HG02981 (cell line): Measurements from ENCODE around the gene UTY.
"Not testable (repeated sequence)": the region's sequence is repeated elsewhere in the genome, so short reads cannot be mapped to it uniquely, and the experiment has no call there.

ENCODE experiments used
- ATAC-seq: cut with Tn5 transposase; IDR thresholded peaks from one replicate; pipeline ENCODE4 v1.9.1; 2021; ENCODE audit warnings: mild to moderate bottlenecking, moderate library complexity; ENCODE audit not compliant: unreplicated experiment

The UTY gene

DNA sequence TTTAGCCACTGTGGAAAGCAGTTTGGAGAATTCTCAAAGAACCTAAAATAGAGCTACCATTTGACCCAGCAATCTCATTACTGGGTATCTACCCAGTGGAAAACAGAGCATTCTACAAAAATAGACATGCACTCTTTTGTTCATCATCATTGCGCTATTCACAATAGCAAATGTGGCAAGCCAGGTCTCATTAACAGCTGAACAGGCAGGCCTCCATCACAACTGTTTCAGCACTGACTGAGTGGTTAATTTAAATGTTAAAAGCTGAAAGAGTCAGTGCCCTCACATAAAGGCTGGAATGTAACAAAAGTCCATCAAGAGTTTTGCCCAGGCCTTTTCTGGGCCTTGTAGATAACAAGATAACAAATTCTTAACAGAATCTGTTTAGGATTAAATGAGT is 166.9 kb downstream of the UTY start:
- ATAC-seq, result no peak

DNA sequence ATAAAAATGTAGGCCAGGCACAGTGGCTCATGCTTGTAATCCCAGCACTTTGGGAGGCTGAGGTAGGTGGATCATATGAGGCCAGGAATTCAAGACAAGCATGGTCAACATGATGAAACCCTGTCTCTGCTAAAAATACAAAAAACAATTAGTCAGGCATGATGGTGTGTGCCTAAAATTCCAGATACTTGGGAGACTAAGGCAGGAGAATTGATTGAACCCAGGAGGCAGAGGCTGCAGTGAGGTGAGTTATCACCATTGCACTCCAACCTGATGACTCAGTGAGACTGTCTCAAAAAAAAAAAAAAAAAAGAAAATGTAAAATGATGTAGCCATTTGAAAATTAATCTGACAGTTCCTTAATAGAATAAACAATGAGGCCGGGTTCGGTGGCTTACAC is 171.9 kb downstream of the UTY start:
- no peak for ATAC-seq

DNA sequence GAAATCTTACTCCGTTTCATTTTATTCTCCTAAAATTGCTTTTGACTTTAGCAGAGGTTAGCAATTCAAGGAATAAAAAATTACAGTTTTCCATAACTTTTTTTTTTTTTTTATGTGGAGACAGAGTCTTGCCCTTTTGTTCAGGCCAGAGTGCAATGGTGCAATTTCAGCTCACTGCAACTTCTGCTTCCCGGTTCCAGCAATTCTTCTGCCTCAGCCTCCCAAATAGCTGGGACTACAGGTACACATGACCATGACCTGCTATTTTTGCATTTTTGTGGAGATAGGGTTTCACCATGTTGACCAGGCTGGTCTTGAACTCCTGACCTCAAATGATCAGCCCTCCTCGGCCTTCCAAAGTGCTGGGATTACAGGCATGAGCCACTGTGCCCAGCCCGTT is 179.0 kb downstream of the UTY start:
- ATAC-seq, result no peak

DNA sequence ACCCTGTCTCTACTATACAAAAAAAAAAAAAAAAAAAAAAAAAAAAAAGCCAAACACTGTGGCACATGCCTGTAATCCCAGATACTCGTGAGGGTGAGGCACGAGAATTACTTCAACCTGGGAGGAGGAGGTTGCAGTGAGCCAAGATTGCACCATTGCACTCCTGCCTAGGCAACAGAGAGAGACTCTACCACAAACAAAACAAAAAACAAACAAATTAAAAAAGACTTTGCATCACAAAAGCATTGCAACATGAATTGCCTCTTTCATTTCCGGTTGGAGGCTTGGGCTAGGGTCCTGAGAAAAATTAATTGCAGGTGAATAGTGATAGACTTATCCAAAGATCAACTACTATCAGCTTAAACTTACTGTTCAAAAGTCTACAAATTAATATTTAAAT is 180.4 kb downstream of the UTY start:
- ATAC-seq, result no peak

DNA sequence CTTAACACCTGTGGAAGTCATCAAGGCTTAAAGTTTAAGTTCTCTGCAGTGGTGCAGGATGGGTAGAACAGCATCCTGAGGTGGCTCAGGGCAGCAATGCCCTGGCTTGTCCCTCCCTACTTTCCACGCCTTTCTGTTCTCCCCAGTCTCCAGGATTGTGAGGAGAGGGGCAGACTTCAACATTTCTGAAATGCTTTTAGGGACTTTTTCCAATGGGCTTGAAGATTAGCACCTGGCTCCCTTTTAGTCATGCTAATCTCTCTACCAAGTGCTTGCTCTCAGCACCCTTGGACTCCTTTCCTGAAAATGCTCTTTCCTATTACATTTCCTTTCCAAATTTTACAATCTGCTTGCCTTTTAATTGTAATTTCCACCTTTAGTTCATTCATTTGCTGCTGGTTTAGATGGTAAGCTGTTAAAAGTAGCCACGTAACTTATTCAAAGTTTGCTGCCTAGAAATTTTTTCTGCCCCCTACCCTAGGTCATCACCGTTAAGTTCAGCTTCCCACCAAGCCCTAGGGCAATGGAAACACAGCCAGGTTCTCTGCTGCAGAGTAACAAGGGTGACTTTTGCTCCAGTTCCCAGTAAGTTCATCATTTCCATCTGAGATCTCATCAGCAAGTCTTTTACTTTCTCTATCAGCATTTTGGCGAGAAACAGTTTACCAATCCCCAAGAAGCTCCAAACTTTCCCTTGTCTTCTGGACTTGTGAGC is 183.5 kb downstream of the UTY start:
- no peak for ATAC-seq

DNA sequence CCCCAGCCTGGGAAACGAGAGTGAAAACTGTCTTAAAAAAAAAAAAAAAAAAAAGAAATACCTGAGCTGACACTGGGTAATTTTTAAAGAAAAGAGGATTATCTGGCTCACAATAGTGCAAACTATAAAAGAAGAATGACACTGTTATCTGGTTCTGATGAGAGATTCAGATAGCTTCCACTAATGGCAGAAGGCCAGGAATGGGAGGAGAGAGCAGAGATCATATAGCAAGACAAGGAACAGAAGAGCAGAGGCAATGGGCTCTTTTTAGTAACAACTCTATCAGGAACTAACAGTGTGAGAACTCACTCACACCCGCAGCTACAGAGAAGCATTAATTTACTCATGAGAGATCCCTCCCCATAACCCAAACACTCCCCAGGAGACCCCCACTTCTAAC is 184.8 kb downstream of the UTY start:
- no peak for ATAC-seq

DNA sequence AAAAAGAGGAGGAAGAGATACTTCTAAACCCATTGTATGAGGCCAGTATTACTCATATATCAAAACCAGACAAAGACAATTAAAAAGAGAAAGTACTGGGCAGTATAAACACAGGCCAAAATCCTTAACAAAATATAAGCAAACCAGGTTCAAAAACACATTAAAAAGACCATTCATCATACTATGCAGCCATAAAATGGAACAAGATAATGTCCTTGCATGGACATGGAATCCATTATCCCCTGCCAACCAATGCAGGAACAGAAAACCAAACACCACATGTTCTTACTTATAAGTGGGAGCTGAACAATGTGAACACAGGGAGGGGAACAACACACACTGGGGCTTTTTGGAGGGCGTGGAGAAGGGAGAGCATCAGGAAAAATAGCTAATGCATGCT is 188.6 kb downstream of the UTY start:
- no peak for ATAC-seq

DNA sequence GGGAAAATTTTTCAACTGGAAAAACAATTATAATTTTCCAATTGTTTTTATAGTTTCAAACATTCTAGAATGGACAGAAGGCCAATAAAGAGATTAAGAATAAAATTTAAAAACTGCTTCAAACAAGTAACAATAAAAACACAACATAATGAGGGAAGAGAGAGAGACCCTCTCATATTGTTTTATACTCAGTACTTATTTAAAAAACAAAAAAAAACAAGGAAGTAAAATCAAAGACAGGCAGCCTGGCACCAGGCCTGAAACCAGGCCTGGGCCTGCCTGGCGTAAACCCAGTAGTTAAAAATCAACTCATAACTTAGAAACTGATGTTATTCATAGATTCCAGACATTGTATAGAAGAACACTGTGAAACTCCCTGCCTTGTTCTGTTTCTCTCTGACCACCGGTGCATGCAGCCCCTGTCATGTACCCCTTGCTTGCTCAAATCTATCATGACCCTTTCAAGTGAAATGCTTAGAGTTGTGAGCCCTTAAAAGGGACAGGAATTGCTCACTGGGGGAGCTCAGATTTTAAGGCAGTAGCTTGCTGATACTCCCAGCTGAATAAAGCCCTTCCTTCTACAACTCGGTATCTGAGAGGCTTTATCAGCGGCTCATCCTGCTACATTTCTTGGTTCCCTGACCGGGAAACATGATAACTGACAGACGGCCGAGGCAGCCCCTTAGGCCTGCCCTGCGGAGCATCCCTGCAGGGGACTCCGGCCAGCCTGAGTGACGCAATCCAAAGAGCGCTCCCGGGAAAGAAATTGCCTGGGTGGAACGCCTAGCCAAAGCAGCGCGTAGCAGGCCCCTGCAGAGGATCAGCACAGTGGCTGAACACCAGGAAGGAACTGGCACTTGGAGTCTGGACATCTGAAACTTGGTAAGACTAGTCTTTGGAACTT is 197.4 kb downstream of the UTY start:
- not testable (repeated sequence) for ATAC-seq

DNA sequence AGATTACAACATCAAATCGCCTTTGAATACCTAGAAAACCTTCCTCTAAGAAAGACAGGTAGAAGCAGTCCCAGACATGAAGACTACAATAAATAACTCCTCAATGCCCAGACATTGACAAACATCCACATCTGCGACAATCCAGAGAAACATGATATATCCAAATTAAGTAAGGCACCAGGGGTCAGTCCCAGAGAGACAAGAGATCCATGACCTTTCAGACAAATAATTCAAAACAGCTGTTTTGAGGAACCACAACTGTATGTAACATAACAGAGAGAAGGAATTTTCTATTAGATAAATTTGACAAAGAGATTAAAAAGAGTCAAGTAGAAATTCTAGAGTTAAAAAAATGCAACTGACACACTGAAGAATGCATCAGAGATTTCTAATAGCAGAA is 200.3 kb downstream of the UTY start:
- no peak for ATAC-seq

DNA sequence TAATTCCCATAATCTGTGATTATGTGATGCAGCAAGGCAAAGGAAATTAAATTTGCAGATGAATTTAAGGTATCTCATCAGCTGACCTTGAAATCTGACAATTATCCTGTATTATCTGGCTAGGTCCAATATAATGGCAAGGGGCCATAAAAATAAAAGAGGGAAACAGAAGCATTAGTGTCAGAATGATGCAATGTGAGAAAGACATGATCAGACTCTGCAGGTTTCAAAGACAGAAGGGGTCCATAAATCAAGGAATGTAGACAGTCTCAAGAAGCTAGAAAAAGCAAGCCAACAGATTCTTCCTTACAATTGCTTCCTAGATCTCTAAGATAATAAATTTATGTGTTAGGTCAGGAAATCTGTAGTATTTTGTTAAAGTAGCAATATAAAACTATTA is 208.1 kb downstream of the UTY start:
- ATAC-seq, result no peak

DNA sequence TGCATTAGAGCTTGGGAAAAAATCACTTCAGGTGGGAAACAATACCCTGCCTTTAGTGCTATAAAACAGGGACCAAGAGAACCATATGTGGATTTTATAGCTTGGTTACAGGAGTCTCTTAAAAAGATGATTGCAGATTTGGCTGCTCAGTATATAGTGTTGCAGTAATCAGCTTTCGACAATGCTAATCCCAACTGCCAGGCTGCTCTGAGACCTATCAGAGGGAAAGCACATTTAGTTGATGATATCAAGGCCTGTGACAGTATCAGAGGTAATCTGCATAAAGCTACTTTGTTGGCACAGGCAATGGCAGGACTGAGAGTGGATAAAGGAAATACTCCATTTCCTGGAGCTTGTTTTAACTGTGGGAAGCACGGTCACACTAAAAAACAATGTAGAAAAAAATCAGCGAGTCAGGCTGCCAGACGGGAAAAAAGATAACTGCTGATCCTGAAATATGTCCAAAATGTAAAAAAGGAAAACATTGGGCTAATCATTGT is 225.8 kb downstream of the UTY start:
- ATAC-seq, result not testable (repeated sequence)

DNA sequence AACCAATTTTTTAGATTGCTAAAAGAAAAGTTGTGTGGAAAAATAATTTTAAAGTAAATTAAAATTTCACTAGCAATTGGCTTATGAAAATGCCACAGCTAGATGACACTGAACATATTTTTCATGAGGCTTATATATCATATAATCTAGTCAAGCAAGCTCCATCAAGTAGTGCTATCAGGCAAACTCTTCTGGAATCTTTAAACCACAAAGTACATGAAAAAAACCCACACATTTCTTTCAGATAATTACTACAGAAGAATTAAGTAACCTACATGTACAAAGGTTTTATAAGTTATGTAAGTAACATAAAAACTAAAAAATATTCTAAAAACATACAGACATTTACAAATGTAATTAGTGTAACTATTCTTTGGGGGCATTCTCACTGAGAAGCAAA is 229.4 kb downstream of the UTY start:
- ATAC-seq, result no peak

DNA sequence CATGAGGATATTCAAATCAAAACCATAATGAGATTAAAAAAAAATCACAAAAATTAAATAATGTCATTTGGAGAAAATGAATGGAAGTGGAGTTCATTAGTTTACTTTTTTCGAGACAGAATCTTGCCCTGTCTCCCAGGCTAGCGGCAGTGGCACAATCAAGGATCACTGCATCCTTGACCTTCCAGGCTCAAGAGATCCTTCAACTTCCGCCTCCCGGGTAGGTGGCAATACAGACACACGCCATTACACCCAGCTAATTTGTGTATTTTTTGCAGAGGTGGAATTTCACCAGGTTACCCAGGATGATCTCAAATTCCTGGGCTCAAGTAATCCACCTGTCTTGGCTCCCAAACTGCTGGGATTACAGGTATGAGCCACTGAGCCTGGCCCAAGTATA is 236.1 kb downstream of the UTY start:
- no peak for ATAC-seq

DNA sequence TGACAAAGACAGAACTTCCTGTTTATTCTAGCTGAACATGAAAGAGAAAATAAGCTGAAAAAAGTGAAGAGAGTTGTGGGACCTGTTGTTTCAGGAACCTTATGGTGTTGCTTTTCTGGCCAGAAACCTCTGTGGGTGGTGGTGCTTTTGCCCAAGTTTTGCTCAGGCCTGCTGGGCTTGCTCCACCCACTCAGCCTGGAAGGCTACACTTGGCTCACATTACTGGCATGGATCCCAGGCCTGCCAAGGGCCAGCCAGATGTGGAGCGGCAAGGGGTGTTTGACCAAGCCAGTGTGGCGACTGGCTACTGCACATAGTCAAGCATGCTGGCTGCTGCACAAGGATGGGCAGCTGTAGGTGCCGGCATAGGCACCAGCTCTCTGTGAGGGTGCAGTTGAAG is 245.9 kb downstream of the UTY start:
- no peak for ATAC-seq

DNA sequence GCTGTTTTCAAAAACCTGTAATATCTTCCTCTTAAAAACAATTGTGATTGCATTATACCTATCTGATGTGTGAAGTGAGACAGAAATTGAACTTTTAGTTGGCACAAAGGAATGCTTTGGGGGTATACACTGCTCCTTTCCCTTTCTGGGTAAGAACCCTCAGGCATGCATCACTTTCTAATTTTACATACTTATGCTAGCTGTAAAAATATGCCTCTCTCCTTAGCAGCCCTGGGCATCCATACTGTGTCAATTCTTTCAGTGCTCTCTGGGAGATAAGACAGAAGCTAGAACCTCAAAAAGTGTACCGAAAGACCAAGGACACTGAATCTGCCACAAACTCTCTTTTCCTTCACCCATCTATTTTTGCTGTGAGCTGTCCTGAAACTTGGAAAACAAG is 246.7 kb downstream of the UTY start:
- ATAC-seq, result no peak

DNA sequence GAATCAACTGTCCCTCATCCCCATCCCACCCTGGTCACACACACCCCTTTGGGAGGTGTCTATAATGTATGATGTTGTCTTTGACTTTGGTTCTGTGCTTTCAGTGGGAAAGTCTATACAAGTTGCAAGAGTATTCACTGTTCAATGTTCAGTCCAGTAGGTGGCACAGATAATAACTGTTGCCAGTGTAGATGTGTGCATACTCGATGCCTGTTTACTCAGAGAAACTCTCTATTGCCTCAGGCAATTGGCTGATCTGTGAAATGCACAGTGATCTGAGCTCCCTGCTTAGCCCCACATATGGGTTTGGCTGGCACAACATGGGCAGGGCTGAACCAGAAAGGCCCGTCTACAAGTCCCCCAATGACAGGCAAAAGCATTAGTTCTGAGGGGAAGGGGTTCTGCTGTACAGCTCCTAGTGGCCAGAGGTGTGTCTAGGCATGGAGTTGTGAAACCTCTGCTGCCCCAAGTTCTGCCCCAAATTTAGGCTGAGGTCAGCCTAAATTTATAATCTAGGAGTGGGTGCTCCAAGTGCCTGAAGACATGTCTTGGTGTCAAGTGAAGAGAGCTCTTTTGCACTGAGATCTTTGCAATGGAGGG is 252.4 kb downstream of the UTY start:
- ATAC-seq, result no peak

DNA sequence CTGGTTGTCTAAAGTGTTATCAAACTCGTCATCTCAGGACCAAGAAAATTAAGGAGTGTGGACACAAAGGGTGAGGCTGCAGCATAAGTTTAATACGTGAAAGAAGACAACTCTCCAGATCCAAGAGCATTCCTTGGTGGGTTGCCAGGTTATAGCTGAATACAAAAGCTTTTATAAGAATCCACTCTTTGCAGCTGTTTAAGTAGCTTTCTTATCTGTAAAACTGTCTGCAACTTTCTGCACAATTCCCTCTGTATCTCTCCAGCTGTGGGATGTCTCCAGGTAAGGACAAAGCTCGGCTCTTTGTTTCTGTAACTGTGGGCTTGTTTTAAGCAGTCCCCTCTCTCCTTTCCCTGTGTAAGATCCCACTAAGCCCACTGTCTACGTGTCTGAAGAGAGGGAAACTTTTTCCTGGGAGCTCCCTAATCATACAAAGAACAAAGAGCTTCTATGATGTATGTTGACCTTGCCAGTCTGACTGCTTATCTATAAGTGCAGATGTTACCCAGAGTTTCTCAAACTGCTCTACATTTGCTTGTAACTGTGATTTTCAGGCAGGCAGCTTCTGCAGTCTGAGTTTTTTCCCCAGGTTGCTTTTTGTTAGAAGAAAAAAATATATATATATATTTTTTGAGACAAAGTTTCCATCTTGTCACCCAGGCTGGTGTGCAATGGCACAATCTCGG is 268.7 kb downstream of the UTY start:
- ATAC-seq, result no peak

DNA sequence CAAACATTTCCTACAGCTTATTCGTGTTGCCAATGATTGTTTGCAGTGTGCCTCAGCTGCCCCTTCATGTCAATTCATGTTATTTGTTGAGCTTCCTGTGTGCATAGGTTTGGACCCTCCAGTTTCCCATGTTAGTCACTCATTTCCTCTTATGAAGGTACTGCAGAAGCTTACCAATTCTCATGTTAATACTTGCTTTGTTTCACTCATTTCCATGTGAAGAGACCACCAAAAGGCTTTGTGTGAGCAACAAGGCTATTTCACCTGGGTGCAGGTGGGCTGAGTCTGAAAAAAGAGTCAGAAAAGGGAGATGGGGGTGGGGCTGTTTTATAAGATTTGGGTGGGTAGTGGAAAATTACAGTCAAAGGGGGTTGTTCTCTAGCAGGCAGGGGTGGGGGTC is 274.6 kb downstream of the UTY start:
- ATAC-seq, result no peak
